ENCODE measurements around the gene LRRFIP2.
"Not testable (repeated sequence)": the region's sequence is repeated elsewhere in the genome, so short reads cannot be mapped to it uniquely, and the experiment has no call there.

Gene LRRFIP2

DNA sequence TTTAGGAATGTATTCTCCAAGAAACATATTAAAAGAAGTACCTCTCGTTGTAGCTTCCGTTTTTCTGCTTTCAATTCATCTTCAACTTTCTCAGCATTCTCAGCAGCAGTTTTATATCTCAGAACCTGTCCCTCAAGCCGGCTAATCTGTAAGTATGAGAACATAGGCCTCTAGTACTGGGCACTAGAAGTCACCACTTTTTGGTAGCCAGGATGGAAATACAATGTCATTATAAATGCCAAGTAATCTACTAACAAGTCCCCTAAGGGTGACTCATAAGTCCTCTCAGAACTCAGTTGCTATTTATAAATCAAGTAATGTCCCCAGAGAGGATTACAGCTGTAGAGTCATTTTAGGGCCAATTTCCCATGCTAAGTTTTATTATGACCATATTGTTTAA lies 120.0 kb downstream of the LRRFIP2 start:
- no peak for DNase-seq

DNA sequence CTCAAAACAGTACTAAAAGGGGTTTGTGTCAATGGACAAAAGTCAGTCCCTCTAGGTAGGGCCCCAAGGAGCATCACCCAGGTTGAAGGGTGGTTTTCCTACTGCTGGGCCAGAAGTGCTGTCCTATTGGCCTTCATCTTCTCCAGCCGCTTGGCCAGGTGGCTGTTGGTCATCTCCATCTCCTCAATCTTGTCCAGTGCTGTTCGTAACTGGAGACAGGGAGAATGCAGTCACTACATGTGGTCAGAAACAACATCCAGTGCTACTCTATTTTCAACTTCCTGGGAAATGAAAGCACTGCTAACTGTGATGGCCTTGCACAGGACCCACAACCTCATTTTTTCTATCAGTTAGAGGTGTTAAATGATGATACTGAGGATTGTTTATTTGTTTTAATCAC lies 120.6 kb downstream of the LRRFIP2 start:
- no peak for DNase-seq

DNA sequence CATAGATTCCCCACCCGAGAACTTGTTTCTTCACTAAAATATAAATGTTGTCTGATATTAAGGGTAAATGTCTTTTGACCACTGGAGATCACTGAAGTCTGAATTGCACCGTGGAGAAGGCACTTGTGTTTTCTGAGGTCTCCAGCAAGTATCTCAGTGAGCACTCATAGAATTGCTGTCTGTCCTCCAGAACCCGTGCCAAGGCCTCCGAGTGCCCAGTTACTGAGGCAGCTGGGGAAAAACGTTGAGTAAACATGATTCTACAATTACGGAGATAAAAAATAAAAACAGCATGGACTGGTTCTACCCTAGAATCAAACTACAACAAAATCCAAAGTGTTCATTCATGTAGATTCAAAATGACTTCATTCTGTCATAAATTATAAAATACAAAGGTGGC lies 121.0 kb downstream of the LRRFIP2 start:
- no peak for DNase-seq

DNA sequence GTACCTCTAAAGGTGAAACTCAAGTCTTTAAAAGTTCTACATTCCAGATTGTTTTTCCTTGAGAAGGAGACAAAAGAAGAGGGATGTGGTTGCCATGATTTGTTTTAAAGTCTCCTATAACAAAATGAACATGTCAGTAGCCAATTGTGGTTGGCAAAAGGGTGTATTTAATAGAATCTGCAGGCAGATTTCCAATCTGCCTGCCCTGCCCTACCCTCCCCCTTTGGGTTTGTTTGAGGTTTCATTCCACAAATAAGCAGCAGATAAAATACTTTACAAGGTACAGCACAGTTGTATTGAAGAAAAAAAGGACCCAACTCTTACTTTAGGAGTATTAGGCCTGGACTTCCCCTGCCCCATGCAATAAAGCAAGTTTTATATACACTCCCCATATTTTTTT lies 121.5 kb downstream of the LRRFIP2 start:
- DNase-seq: no peak

DNA sequence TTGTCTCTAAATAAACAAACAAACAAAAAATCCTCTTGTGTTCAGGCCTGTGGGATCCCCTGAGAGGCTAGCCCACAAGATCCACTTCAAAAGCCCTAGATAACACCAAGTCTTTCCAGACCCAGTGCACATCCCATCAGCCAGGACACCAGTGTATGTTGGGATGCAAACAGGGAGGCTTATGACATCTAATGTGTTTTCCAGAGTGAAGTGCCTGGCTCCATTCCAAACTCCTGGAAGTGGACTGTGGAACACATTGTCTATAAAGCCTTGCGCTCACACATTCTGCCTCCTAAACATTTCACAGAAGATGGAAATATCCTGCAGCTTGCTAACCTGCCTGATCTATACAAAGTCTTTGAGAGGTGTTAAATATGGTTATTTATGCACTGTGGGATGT lies 124.1 kb downstream of the LRRFIP2 start:
- no peak for DNase-seq

DNA sequence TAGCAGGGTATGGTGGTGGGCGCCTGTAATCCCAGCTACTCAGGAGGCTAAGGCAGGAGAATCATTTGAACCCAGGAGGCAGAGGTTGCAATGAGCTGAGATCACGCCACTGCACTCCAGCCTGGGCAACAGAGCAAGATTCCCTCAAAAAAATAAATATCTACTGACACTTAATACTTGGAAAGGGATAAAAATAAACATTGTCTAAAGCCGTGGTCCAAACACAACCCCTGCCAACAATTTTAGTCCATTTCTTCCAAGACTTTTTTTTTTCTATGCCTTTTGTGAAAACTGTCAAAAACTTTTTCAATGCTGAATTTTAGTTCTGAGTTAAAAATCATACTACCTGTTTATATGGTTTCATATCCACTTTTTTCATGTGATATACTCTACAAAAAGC lies 131.7 kb downstream of the LRRFIP2 start:
- not testable (repeated sequence) for DNase-seq

DNA sequence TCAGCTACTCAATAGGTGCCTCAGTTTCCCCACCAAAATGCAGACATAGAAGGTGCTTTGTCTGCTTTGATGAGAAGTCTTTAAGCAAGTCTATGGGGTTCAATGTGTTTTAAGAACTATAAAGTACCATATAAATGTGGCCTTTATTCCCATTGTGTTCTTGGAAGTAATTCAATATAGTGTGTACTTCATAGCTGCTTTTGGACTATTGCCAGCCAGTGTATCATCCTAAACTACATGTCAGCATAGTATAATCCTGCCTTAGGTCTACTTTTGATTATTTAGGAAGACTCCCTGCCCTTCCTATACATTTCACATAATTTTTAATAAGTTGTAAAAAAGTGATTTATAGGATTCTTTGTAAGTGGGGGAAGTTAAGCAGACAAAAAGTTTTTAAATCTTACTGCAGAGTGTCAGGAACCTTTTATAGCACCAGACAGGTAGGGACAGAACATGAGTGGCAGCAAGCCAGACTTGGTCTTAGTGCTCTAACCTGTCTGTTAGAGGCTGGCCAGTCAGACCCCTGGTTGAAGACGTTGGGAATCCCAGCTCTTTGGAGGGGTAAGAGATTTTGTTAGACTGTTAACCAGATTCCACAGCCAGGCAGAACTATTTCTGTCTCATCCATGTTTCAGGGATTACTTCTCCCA lies 132.7 kb downstream of the LRRFIP2 start:
- no peak for DNase-seq

DNA sequence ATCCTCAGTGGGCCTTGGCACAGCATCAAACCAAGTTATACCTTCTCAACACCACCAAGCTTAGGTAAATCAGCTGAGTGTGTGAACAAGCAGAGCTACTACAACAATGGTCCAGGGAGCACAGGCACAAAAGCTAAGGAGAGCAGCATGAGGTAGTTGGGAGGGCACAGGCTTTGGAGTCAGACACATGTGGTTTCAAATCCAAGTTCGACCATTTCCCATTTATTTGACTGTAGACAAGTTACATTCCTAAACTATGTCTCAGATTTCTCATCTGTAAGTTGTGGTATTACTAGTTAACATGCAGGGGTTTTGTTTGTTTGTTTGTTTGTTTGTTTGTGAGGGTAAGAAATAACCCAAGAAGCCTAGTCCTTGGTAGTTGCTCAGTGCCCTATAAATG lies 134.2 kb downstream of the LRRFIP2 start:
- DNase-seq: no peak

DNA sequence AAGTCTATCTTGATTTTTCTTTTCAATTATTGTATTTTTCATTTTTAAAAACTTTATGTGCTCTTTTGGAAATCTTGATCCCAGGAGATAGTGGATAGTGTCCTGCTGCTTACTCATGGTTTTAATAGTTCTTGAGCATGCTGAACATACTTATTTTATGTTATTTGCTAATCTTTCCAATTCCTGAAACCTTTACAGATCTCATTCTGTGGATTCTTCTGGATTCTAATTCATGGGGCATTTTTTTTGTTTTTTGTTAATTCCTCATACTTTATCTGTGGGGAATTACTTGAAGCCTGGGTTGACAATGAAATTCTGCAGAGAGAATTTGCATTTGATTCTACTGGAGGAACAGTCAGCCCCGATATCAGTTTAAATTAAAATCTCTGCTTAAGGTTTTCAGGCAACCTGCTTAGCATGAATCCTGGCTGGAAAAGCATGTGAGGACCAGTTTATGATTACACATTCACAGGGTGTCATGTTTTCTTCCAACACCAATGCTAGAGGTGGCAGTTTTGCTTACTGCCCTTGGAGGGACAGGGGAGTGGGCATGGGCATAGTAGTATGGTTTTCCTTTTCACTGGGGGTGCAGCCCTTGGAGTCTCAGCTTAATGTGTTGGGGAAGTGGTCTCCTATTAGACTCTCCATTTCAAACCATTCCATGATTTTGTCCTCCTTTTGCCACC lies 135.1 kb downstream of the LRRFIP2 start:
- DNase-seq: no peak

DNA sequence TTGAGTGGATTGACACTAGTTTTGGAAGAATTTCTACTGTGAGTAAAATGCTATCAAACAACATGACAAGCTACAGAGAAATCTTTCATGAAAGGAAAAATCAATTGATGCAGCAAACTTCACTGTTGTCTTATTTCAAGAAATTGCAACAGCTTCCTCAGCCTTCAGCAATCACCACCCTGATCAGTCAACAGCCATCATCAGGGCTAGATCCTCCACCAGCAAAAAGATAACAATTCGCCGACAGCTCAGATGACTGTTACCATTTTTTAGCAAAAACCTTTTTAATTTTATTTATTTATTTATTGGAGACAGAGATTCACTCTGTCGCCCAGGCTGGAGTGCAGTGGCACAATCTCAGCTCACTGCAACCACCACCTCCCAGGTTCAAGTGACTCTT lies 137.0 kb downstream of the LRRFIP2 start:
- no peak for DNase-seq

DNA sequence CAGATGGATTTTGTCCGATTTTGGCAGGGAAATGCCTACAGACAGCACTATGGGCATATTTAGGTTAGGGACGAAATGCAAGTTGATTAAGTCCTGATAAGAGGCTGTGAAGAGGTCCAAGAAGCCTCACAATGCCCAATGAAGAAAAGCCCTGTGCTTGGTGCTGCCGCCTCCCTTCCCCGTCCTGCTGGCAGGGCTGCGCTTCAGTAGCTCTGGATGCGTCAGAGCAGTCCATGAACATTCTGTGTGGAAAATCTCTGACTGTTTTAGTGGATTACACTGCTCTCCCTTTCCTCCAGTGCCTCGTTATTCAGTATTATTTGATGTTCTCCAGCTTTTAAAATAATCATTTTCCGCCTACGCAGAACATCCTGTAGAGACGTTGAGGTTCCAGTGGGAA lies 141.4 kb downstream of the LRRFIP2 start:
- DNase-seq: no peak

DNA sequence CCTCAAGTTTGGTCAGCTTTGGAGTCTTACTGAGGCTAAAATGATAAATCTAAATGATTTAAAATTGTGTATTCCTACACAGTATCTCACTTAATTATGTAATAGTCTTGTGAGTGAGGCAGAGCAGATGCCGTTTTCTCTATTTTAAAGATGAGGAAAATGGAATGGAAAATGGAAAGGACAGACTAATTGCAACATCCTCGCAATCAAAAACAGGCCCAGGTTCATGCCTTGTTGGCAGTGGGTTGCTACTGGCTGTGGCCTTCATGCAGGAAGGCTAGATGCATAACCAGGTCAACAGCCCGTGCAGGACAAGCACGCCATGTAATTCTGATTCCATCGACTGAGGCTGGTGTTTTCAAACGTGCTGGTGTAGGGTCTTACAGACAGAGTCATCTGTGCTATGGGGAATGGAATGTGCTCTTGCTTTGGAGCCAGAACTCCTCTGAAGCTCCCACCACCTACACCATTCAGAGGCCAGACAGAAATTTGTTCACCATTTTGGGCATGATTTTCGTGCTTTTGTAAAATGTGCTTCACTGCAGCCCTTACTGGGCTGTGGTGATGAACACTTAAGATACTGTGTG lies 143.2 kb downstream of the LRRFIP2 start:
- DNase-seq: no peak

DNA sequence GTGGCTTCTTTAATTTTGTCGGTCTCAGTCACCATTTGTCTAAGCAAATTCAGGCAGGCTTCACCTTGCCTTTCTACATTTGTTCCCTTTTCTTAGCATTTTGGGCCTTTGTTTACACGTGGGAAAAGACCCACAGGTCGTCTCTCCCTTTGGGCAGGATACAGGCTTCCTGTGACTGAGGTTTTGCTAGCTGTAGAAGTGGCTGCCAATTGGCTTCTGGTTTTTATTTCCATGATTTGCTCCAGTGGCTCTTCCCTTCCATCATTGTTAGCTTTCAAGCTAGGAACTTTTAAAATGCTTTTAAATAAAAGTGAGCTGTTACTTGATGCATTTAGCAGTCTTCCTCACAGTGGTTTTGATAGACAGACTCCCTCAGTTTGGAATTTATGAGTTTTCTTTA lies 143.8 kb downstream of the LRRFIP2 start:
- no peak for DNase-seq

DNA sequence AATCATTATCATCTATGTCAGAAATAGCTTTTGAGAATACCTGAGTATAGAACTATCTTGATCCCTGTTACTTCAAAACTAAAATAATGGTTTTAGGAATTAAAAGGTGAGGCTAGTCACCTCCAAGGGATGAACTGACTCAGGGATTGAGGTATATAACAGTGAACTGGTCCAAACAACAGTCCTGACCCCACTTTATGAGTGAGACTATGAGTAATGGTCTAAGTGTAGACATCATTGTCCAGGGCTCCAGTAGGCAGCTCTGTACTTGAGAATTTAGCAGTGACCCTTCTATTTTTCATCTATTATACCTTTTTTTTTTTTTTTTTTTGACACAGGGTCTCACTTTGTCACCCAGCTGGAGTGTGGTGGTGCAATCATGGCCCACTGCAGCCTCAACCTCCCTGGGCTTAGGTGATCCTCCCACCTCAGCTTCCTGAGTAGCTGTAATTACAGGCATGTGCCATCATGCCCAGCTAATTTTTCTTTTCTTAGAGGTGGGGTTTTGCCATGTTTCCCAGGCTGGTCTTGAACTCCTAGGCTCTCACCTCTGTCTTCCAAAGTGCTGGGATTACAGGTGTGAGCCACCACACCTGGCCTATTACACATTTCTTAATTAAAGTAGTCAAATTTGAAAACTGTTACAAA lies 144.7 kb downstream of the LRRFIP2 start:
- DNase-seq: no peak

DNA sequence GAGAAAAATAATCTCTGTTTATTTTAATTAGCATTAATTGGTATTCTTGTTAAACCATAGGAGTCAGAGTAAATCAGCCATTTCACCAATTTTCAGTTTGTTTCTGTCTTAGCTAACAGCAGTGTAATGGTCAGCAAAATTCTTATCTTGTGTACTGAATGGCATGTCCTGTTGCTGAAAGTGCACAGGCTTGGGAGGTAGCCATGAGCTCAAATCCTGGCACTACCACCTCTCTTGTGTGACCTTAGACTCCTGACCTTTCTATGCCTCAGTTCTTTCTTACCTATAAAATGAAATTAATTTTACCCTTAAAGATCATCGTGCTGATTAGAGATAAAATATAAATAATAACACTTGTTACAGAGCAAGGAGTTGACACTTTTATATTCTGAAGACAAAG lies 145.3 kb downstream of the LRRFIP2 start:
- no peak for DNase-seq

DNA sequence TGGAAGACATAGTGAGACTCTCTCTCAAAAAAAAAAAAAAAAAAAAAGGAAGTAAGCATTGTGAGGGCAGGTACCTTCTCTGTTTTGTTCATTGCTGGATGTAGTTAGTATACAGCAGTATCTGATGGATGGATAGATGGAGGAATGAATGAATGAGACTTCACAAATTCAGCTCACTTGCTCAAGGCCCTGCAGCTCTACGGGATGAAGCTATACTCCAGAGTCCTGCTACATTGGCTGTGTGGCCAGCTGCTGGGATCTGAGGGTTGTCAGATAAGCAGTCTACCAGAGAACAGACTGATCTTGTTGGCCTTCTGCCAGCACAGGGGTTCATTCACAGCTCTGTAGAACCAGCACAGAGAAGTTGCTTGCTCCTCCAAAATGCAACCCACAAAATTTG lies 146.1 kb downstream of the LRRFIP2 start:
- no peak for DNase-seq

DNA sequence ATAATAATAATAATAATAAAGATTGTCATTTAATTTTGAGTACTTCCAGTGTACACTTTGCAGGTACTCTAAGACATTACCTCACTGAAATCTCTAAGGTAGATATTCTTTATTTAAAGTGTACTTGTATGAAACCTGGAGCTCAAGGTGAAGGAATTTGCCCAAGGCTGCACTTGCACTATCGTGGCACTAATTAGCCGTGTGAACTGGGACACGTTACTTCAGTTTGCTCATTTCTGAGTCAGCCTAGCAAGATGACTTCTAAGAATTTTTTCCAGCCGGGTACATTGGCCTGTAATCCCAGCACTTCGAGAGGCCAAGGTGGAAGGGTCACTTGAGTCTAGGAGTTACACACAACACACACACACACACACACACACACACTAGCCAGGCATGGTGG lies 147.5 kb downstream of the LRRFIP2 start:
- DNase-seq: no peak

DNA sequence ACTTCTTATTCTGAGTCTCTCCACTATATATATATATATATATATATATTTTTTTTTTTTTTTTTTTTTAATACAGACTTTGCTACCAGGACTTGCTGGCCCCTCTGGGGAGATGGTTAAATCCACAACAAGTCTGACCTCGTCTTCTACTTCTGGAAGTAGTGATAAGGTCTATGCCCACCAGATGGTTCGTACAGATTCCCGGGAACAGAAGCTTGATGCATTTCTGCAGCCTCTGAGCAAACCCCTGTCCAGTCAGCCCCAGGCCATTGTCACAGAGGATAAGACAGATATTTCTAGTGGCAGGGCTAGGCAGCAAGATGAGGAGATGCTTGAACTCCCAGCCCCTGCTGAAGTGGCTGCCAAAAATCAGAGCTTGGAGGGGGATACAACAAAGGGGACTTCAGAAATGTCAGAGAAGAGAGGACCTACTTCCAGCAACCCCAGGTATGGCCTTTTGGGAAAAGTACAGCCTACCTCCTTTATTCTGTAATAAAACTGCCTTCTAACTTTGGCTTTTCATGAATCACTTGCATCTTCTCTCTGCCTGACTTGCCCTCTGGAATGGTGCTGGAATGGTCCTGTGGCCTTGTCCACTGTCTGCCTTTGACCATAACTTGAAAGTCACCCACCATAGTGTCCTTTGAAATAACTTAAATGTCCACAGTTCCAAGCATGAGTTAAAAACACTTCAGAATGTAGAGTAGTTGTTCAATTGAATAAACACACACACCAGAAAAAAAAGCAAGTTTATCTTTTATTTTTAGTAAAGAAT lies 148.6 kb downstream of the LRRFIP2 start:
- DNase-seq: no peak

DNA sequence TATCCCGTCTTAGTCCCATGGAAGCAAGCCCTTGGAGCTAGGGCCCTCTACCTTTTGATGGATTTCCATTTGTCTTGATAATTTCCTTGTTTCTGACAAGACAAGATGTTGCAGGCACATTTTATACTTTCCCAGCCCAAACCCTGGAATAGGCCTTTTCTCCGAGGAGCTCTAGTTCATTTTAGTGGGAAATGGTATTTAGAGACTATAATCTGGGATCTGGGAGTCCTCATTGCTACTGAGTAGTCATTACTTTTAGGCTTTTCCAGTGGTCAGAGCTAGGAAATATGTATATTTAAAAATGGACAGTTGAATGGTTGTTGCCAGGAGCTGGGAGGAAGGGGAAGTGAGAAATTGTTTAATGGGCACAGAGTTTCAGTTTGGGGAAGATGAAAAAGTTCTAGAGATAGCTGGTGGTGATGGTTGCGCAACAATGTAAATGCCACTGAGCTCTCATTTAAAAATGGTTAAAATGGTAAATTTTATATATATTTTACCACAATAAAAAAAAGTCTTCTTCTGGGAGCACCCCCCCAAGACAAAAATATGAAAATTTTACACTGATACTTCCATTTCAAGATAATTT lies 149.5 kb downstream of the LRRFIP2 start:
- DNase-seq: no peak

DNA sequence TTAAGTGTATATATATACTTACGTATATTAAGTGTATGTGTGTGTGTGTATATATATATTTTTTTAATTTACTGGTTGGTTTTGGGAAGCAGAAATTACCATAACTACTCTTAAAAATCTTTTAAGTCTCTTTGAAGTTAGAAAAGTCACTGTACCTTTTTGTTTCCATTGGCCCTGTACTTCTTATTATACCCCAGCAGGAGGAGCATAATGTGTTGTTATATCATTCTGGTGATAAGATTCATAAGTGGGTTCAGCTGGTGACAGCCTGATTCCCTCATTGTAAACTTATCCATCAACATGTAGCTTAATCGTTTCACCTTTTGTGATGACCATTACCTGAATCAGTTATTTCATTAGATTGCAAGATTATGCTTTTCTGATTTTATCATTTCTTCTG lies 150.3 kb downstream of the LRRFIP2 start:
- DNase-seq: no peak

DNA sequence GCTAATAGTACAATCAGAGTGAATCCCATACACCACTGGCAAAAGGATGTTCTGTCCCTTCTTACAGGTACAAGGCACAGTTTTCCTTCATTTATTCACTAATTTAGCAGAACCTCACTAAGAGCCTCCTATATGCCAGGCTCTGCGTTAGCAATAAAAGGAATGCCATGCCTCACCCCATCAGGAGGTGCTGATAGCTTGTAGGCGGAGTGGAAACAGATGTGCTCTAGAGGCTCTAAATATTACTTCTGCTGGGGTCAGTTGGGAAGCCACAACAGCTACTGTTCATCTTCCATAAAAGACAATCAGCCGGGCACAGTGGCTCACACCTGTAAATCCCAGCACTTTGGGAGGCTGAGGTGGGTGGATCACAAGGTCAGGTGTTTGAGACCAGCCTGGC lies 156.7 kb downstream of the LRRFIP2 start:
- DNase-seq: no peak

DNA sequence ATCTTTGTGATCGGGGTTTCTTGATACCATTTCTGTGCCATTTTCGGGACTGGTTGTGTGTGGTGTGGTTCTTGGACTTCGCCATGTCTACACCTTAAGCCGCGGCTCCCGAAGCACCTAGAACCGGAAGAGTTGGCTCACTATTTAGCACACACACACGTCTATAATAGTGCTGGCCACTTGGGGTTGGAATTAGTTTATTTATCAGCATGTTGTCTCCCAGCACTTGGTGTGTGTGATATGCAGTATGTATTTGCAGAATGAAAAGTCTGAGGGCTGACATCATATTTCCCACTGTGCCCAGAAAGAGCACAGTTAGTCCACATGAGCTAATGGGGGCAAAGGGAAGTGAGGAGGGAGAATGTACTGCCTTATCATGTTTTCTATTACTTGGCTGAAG lies 157.5 kb downstream of the LRRFIP2 start:
- DNase-seq: no peak

DNA sequence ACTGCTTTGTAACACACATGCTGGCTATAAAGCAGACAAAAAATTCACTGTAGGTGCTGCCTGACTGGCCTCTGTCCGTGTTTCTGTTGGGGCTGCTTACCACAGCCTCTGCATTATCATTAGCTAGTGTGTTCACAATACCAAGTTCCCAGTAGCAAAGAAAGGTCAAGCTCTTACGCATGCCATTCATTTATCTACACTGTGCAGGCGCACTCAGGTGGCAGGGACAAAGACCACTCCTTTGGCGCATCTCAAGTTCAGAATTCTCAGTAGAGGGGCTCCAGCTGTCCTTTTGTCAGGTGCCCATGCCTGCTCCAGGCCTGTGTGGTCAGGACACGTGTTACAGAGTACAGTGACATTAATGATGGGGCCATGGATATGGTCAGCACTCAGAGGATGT lies 158.7 kb downstream of the LRRFIP2 start:
- DNase-seq: no peak
